BLaER1 treated with 17β-estradiol and CSF1 and Interleukin-3, amounts not matched to agents 10 nM and 100 nM (cell line): ENCODE results near the gene ALG11.
"Not testable (repeated sequence)": the region's sequence is repeated elsewhere in the genome, so short reads cannot be mapped to it uniquely, and the experiment has no call there.

Experiments used
- H3K27ac ChIP-seq, 11 experiments: shearing (Covaris generic); formaldehyde crosslinking; 2 replicates each; pipeline ENCODE4 v1.8.1; 2022
- H3K27me3 ChIP-seq, 11 experiments: shearing (Covaris generic); formaldehyde crosslinking; 2 replicates each; pipeline ENCODE4 v1.8.1; 2022
- H3K36me3 ChIP-seq, 11 experiments: shearing (Covaris generic); formaldehyde crosslinking; 2 replicates each; pipeline ENCODE4 v1.8.1; 2022
- H3K4me1 ChIP-seq, 10 experiments: shearing (Covaris generic); formaldehyde crosslinking; 2 replicates each; pipeline ENCODE4 v1.8.1; 2022
- H3K4me2 ChIP-seq, 11 experiments: shearing (Covaris generic); formaldehyde crosslinking; 2 replicates each; pipeline ENCODE4 v1.8.1; 2022
- H3K4me3 ChIP-seq, 10 experiments: shearing (Covaris generic); formaldehyde crosslinking; 2 replicates each; pipeline ENCODE4 v1.8.1; 2022
- H3K9ac ChIP-seq, 11 experiments: shearing (Covaris generic); formaldehyde crosslinking; 2 replicates each; pipeline ENCODE4 v1.8.1; 2022
- H3K9me3 ChIP-seq, 11 experiments: shearing (Covaris generic); formaldehyde crosslinking; replicated peaks in 1 of 11; 2 replicates each; pipeline ENCODE4 v1.8.1; 2022
- H4K20me1 ChIP-seq, 11 experiments: shearing (Covaris generic); formaldehyde crosslinking; 2 replicates each; pipeline ENCODE4 v1.8.1; 2022
- Cebpa-rat ChIP-seq, 11 experiments: shearing (Covaris generic); IDR thresholded peaks; 2 replicates each; pipeline ENCODE4 v1.8.1; 2022

Gene ALG11

GRCh38 chr13:51977625-51978024, 34.6 kb upstream of the ALG11 start:
- Histone ChIP-seq H3K27ac (no peak overlapping the region), H3K27me3 (no peaks in the 10 kb centered on the region), H3K36me3 (no peaks in the 10 kb centered on the region), H3K4me1 (no peaks in the 10 kb centered on the region), H3K4me3 (no peak overlapping the region), H3K9me3 (no peaks in the 10 kb centered on the region), H3K9ac (no peak overlapping the region), H4K20me1 (no peaks in the 10 kb centered on the region), H3K4me2 (no peak overlapping the region)
- no peak for TF ChIP-seq Cebpa-rat (IDR thresholded peaks at IDR 0.05)

GRCh38 chr13:51978796-51979556, 33.2 kb upstream of the ALG11 start:
- H3K9me3 ChIP-seq = peaks cover 0 to 9% (median 0%) of the 10 kb centered on the region in 11 experiments; a peak in 4 of 22 replicates
- no peaks in the 10 kb centered on the region for H3K27me3 ChIP-seq
- no peak overlapping the region for H3K4me2 ChIP-seq
- H4K20me1 ChIP-seq = no peaks in the 10 kb centered on the region
- no peak overlapping the region for H3K27ac ChIP-seq
- no peak for TF ChIP-seq Cebpa-rat (IDR thresholded peaks at IDR 0.05)
- H3K4me3 ChIP-seq = no peak overlapping the region
- H3K36me3 ChIP-seq = no peaks in the 10 kb centered on the region
- no peak overlapping the region for H3K9ac ChIP-seq
- no peaks in the 10 kb centered on the region for H3K4me1 ChIP-seq

- Histone ChIP-seq H3K4me1 (no peaks in the 10 kb centered on the region), H3K9ac (no peak overlapping the region), H3K9me3 (peaks cover 0 to 15% (median 0%) of the 10 kb centered on the region in 11 experiments; a peak in 5 of 22 replicates), H3K36me3 (no peaks in the 10 kb centered on the region), H3K4me2 (no peak overlapping the region), H3K27me3 (no peaks in the 10 kb centered on the region), H3K27ac (no peak overlapping the region), H4K20me1 (no peaks in the 10 kb centered on the region), H3K4me3 (no peak overlapping the region)
- TF ChIP-seq Cebpa-rat (IDR thresholded peaks at IDR 0.05) = no peak
Observed at GRCh38 chr13:51980908-51981307, 31.3 kb upstream of the ALG11 start.

GRCh38 chr13:51981355-51981754, 30.8 kb upstream of the ALG11 start:
- Histone ChIP-seq H3K36me3 (no peaks in the 10 kb centered on the region), H3K9me3 (peaks cover 0 to 15% (median 0%) of the 10 kb centered on the region in 11 experiments; a peak in 5 of 22 replicates), H3K4me3 (no peak overlapping the region), H4K20me1 (no peaks in the 10 kb centered on the region), H3K27me3 (no peaks in the 10 kb centered on the region), H3K9ac (no peak overlapping the region), H3K4me2 (no peak overlapping the region), H3K4me1 (no peaks in the 10 kb centered on the region), H3K27ac (no peak overlapping the region)
- TF ChIP-seq Cebpa-rat (IDR thresholded peaks at IDR 0.05) = no peak

- peaks cover 0 to 21% (median 3%) of the 10 kb centered on the region in 11 experiments; a peak in 6 of 22 replicates for H3K9me3 ChIP-seq
- H3K36me3 ChIP-seq, H3K4me2 ChIP-seq, H3K27ac ChIP-seq, H3K4me1 ChIP-seq, H3K27me3 ChIP-seq, H3K4me3 ChIP-seq, H4K20me1 ChIP-seq, H3K9ac ChIP-seq: not testable (repeated sequence)
Observed at GRCh38 chr13:51983292-51983691, 28.9 kb upstream of the ALG11 start.

- H3K36me3 ChIP-seq, H3K27me3 ChIP-seq, H3K4me1 ChIP-seq, H4K20me1 ChIP-seq, H3K4me2 ChIP-seq, H3K9ac ChIP-seq, H3K4me3 ChIP-seq, H3K27ac ChIP-seq: not testable (repeated sequence)
- peaks cover 0 to 21% (median 3%) of the 10 kb centered on the region in 11 experiments; a peak in 6 of 22 replicates for H3K9me3 ChIP-seq
Observed at GRCh38 chr13:51984904-51985303, 27.3 kb upstream of the ALG11 start.

- TF ChIP-seq Cebpa-rat (IDR thresholded peaks at IDR 0.05) = no peak
- H3K27me3 ChIP-seq = no peaks in the 10 kb centered on the region
- no peaks in the 10 kb centered on the region for H4K20me1 ChIP-seq
- no peaks in the 10 kb centered on the region for H3K36me3 ChIP-seq
- no peaks in the 10 kb centered on the region for H3K4me1 ChIP-seq
- no peak overlapping the region for H3K27ac ChIP-seq
- H3K9me3 ChIP-seq = peaks cover 0 to 16% (median 0%) of the 10 kb centered on the region in 11 experiments; a peak in 4 of 22 replicates
- H3K4me3 ChIP-seq = no peak overlapping the region
- H3K9ac ChIP-seq = no peak overlapping the region
- no peak overlapping the region for H3K4me2 ChIP-seq
Observed at GRCh38 chr13:51988988-51989618, 23.1 kb upstream of the ALG11 start.

- no peaks in the 10 kb centered on the region for H3K4me1 ChIP-seq
- H3K4me2 ChIP-seq = no peak overlapping the region
- no peaks in the 10 kb centered on the region for H3K27me3 ChIP-seq
- no peaks in the 10 kb centered on the region for H3K36me3 ChIP-seq
- no peak overlapping the region for H3K27ac ChIP-seq
- no peaks in the 10 kb centered on the region for H4K20me1 ChIP-seq
- H3K4me3 ChIP-seq = no peak overlapping the region
- no peak overlapping the region for H3K9ac ChIP-seq
- no peak for TF ChIP-seq Cebpa-rat (IDR thresholded peaks at IDR 0.05)
- H3K9me3 ChIP-seq = no peaks in the 10 kb centered on the region
Observed at GRCh38 chr13:51993713-51994112, 18.5 kb upstream of the ALG11 start.

- Histone ChIP-seq H4K20me1 (no peaks in the 10 kb centered on the region), H3K4me3 (no peak overlapping the region), H3K36me3 (no peaks in the 10 kb centered on the region), H3K27me3 (no peaks in the 10 kb centered on the region), H3K4me1 (no peaks in the 10 kb centered on the region), H3K27ac (no peak overlapping the region), H3K9ac (no peak overlapping the region), H3K4me2 (no peak overlapping the region; a peak in 1 of 22 replicates), H3K9me3 (no peaks in the 10 kb centered on the region)
- no peak for TF ChIP-seq Cebpa-rat (IDR thresholded peaks at IDR 0.05)
Observed at GRCh38 chr13:51995677-51996551, 16.3 kb upstream of the ALG11 start.
